ENCODE data around the gene ARHGEF40. TPM values are rescaled to one million over a fixed set of nuclear protein-coding genes. Genes with fewer than 3 reads are reported as not detected.

The ARHGEF40 gene
- total and polyA plus RNA-seq, 10 of the 15 experiments (the other 5 are each of a cell fraction or from before 2014, with no cell fraction given) = 0.03 to 0.31 (median 0.08) TPM; not detected in 2

GRCh38 chr14:21033133-21033698 lies 36.9 kb upstream of the ARHGEF40 start (continued):
- TF ChIP-seq MTA2 (IDR thresholded peaks at IDR 0.05; ENCODE audit: low read depth) (no peak), CBX3 (IDR thresholded peaks at IDR 0.05; ENCODE audit: borderline replicate concordance, low read depth) (no peak)

GRCh38 chr14:21034707-21035106 lies 35.4 kb upstream of the ARHGEF40 start, which contains the start of gene RNASE13:
Gene RNASE13, minus strand, starts transcription at chr14:21034807. Its CDS starts 519 bp downstream, at chr14:21034288.
- RAD21 ChIA-PET (ENCODE audit: unreplicated experiment) = no interaction called here
- in situ Hi-C loops (cut with MboI) (no loop called here), intact Hi-C loops (cut with micrococcal nuclease; ENCODE audit: unreplicated experiment) (no loop called here)
- H4K20me1 ChIP-seq (ENCODE audit: control insufficient read depth, insufficient read depth) = no peaks in the 10 kb centered on the region
- POLR2A ChIA-PET = no interaction called here
- ATAC-seq (no peak), DNase-seq (ENCODE audit: low read depth, low spot score) (no peak), FAIRE-seq (no peak)
- H3K9me3 ChIP-seq (replicated peaks; ENCODE audit: control insufficient read depth, insufficient read depth, low read length) = no peaks in the 10 kb centered on the region
- peak within 1 kb of the TSS; percentile 13 for H2AFZ ChIP-seq (ENCODE audit: control insufficient read depth, low read depth, low read length)
- H3K27ac ChIP-seq (ENCODE audit: control insufficient read depth, insufficient read depth) = no peak within 1 kb of the TSS
- peaks cover 0 to 9% of the 10 kb centered on the region in 2 experiments; a peak in 2 of 4 replicates for H3K27me3 ChIP-seq (replicated peaks in 1 of 2; ENCODE audit: control insufficient read depth in 2 of 2, insufficient read depth in 2 of 2, low read length in 1 of 2)
- peak within 1 kb of the TSS; percentile 4 for H3K4me2 ChIP-seq (ENCODE audit: control insufficient read depth, insufficient read depth)
- no peak within 1 kb of the TSS for H3K9ac ChIP-seq (ENCODE audit: control insufficient read depth, insufficient read depth, low read length)
- no peak within 1 kb of the TSS for H3K4me3 ChIP-seq
- WGBS (ENCODE audit: insufficient coverage, insufficient replicate concordance, low lambda C conversion rate, missing lambda C conversion rate) = 7% methylated on average over 5 of the region's 5 CpGs
- no peak for TF ChIP-seq CREB1 (IDR thresholded peaks at IDR 0.05; ENCODE audit: low read depth)
- no peak for TF ChIP-seq RB1 (IDR thresholded peaks at IDR 0.05; ENCODE audit: borderline replicate concordance)
- no peak for TF ChIP-seq NFXL1 (IDR thresholded peaks at IDR 0.05; ENCODE audit: borderline replicate concordance)
- TF ChIP-seq RAD51 (IDR thresholded peaks at IDR 0.05) = no peak
- no peak for TF ChIP-seq TAF1 (IDR thresholded peaks at IDR 0.05; ENCODE audit: borderline replicate concordance, low read depth, low read length)
- no peak for TF ChIP-seq RELB (IDR thresholded peaks at IDR 0.05; ENCODE audit: low read depth)
- TF ChIP-seq SUPT20H (IDR thresholded peaks at IDR 0.05; ENCODE audit: borderline replicate concordance, control insufficient read depth, low read depth, low read length) = no peak
- no peak for TF ChIP-seq CEBPZ (IDR thresholded peaks at IDR 0.05; ENCODE audit: low read depth, low read length)
- no peak for TF ChIP-seq SMARCA5 (IDR thresholded peaks at IDR 0.05)
- no peak for TF ChIP-seq WRNIP1 (IDR thresholded peaks at IDR 0.05; ENCODE audit: borderline replicate concordance, low read depth, low read length)
- TF ChIP-seq SKIL (IDR thresholded peaks at IDR 0.05; ENCODE audit: low read depth, poor library complexity, severe bottlenecking) = no peak
- TF ChIP-seq GABPA (IDR thresholded peaks at IDR 0.05; ENCODE audit: low read depth) = no peak
- H3K79me2 ChIP-seq (ENCODE audit: control insufficient read depth, insufficient read depth, low read length) = no peaks in the 10 kb centered on the region
- peaks cover 8% of the 10 kb centered on the region for H3K4me1 ChIP-seq (ENCODE audit: control insufficient read depth, insufficient read depth, low read length)
- SMC1A ChIA-PET (ENCODE audit: uncharacterized antibody, unreplicated experiment) = no interaction called here
- BruUV-seq (replicated peaks) = no TSS peak
- H3K36me3 ChIP-seq (ENCODE audit: control insufficient read depth in 2 of 2, insufficient read depth in 2 of 2, low read length in 1 of 2) = no peaks in the 10 kb centered on the region
- CTCF ChIA-PET = interaction anchor here (1.0 to 3.2 kb wide), 5 partner anchors 12 to 71 kb away, joined by 3 to 14 read pairs (median 4); no protein-coding TSS in a partner anchor

Measured in GM12878 (cell line).